IMR-90 (cell line): ENCODE data around the gene AP1M2. TPM values are rescaled to one million over a fixed set of nuclear protein-coding genes. Genes with fewer than 3 reads are reported as not detected.
A peak's percentile ranks its signal among the peaks of the same experiment; 100 is the strongest.

Experiments used
- ATAC-seq: fragments of 200-7000 bp; cut with Tn5 transposase; 2 replicates; pipeline ENCODE4 v1.9.1; 2020; ENCODE audit warnings: low read depth, mild to moderate bottlenecking, moderate library complexity
- BruUV-seq: library from RNA; stranded (reverse); fragments of 400-500 nt; replicated peaks from 2 replicates; lab custom pipeline; 2021; lab: Mats Ljungman, UMichigan
- CTCF ChIA-PET: fragments of 300-600 bp; formaldehyde crosslinking; extraction: SDS; loops from one replicate; lab custom pipeline; 2021; ENCODE audit warnings: antibody characterized with exemption; lab: Yijun Ruan, JAX
- POLR2A ChIA-PET: fragments of 300-600 bp; sonication (Branson Sonifier 250); formaldehyde crosslinking; loops from one replicate; lab custom pipeline; 2022; ENCODE audit warnings: antibody characterized with exemption; ENCODE audit not compliant: unreplicated experiment; lab: Charles Lee
- DNase-seq: peaks from one replicate; pipeline ENCODE4 v3.0.0; 2013
- H2AFZ ChIP-seq: replicated peaks from 2 replicates; pipeline ENCODE3; 2013; ENCODE audit warnings: low read length, mild to moderate bottlenecking; ENCODE audit not compliant: poor library complexity
- H2AK5ac ChIP-seq: 2 replicates; pipeline ENCODE4 v1.6.1; 2013; ENCODE audit warnings: low read depth, low read length, inconsistent platforms
- H2AK9ac ChIP-seq: replicated peaks from 2 replicates; pipeline ENCODE3; 2013; ENCODE audit warnings: mild to moderate bottlenecking, low read depth, low read length, moderate library complexity; ENCODE audit not compliant: poor library complexity
- H2BK120ac ChIP-seq: 2 replicates; pipeline ENCODE4 v1.6.1; 2013; ENCODE audit warnings: low read depth, low read length, inconsistent platforms
- H2BK15ac ChIP-seq: 3 replicates; pipeline ENCODE4 v1.6.1; 2013; ENCODE audit warnings: low read depth, low read length, inconsistent platforms
- H2BK20ac ChIP-seq: 2 replicates; pipeline ENCODE4 v1.6.1; 2013; ENCODE audit warnings: low read depth, mild to moderate bottlenecking, inconsistent platforms, low read length, moderate library complexity
- H2BK5ac ChIP-seq: 2 replicates; pipeline ENCODE4 v1.6.1; 2013; ENCODE audit warnings: mild to moderate bottlenecking, low read depth, low read length, inconsistent platforms; ENCODE audit not compliant: poor library complexity, severe bottlenecking
- H3K14ac ChIP-seq: replicated peaks from 2 replicates; pipeline ENCODE4 v1.6.1; 2013; ENCODE audit warnings: low read depth, low read length, inconsistent platforms
- H3K18ac ChIP-seq: 2 replicates; pipeline ENCODE4 v1.6.1; 2013; ENCODE audit warnings: low read depth, low read length, control low read depth
- H3K23ac ChIP-seq: 2 replicates; pipeline ENCODE4 v1.6.1; 2013; ENCODE audit warnings: low read depth, low read length, inconsistent platforms
- H3K27ac ChIP-seq: 2 replicates; pipeline ENCODE4 v1.5.1; 2013; ENCODE audit warnings: mild to moderate bottlenecking, control low read depth, low read length; ENCODE audit not compliant: insufficient read depth
- H3K27me3 ChIP-seq: 2 replicates; pipeline ENCODE4 v1.6.1; 2013; ENCODE audit warnings: low read length; ENCODE audit not compliant: control insufficient read depth, insufficient read depth
- H3K36me3 ChIP-seq: 2 replicates; pipeline ENCODE4 v1.6.1; 2013; ENCODE audit warnings: low read length, mixed read lengths; ENCODE audit not compliant: control insufficient read depth, insufficient read depth
- H3K4ac ChIP-seq: 2 replicates; pipeline ENCODE4 v1.6.1; 2013; ENCODE audit warnings: low read depth, low read length, inconsistent platforms
- H3K4me1 ChIP-seq: 2 replicates; pipeline ENCODE4 v1.6.1; 2013; ENCODE audit warnings: low read length, mixed read lengths; ENCODE audit not compliant: control insufficient read depth, insufficient read depth
- H3K4me2 ChIP-seq: 2 replicates; pipeline ENCODE4 v1.6.1; 2013; ENCODE audit warnings: low read depth, mild to moderate bottlenecking, control low read depth, low read length, moderate library complexity
- H3K4me3 ChIP-seq: 2 replicates; pipeline ENCODE4 v1.5.1; 2013; ENCODE audit warnings: low read depth, mild to moderate bottlenecking, control low read depth, low read length, moderate library complexity; ENCODE audit not compliant: insufficient read depth
- H3K56ac ChIP-seq: 2 replicates; pipeline ENCODE4 v1.6.1; 2013; ENCODE audit warnings: low read length, inconsistent platforms; ENCODE audit not compliant: insufficient read depth; ENCODE audit errors: extremely low read depth
- H3K79me1 ChIP-seq, 2 experiments: 2 replicates each; pipeline ENCODE4 v1.6.1; 2013; ENCODE audit warnings: low read length in 2 of 2, inconsistent platforms in 1 of 2, low read depth in 1 of 2
- H3K9ac ChIP-seq: 2 replicates; pipeline ENCODE4 v1.6.1; 2013; ENCODE audit warnings: low read depth, low read length, control low read depth
- H3K9me1 ChIP-seq: 2 replicates; pipeline ENCODE4 v1.6.1; 2013; ENCODE audit warnings: low read length, inconsistent platforms; ENCODE audit not compliant: insufficient read depth
- H3K9me3 ChIP-seq: 2 replicates; pipeline ENCODE4 v1.6.1; 2013; ENCODE audit warnings: low read length; ENCODE audit not compliant: control insufficient read depth, insufficient read depth
- H4K20me1 ChIP-seq: 2 replicates; pipeline ENCODE4 v1.6.1; 2013; ENCODE audit warnings: low read length, inconsistent platforms; ENCODE audit not compliant: insufficient read depth
- H4K5ac ChIP-seq: 2 replicates; pipeline ENCODE4 v1.6.1; 2013; ENCODE audit warnings: mild to moderate bottlenecking, low read depth, low read length, control low read depth
- H4K8ac ChIP-seq, 2 experiments: 2 replicates each; pipeline ENCODE4 v1.6.1; 2013; ENCODE audit warnings: low read depth in 2 of 2, low read length in 2 of 2, control low read depth in 1 of 2, inconsistent platforms in 1 of 2
- H4K91ac ChIP-seq: 2 replicates; pipeline ENCODE4 v1.6.1; 2013; ENCODE audit warnings: low read depth, low read length, inconsistent platforms; ENCODE audit not compliant: insufficient read depth
- CEBPB ChIP-seq: IDR thresholded peaks from 2 replicates; pipeline ENCODE4 v1.6.1; 2012; ENCODE audit warnings: low read depth, low read length, improper control_type of control experiment
- CHD1 ChIP-seq: IDR thresholded peaks from 2 replicates; pipeline ENCODE4 v1.6.1; 2012; ENCODE audit warnings: low read depth, low read length, improper control_type of control experiment
- MAFK ChIP-seq: IDR thresholded peaks from 2 replicates; pipeline ENCODE4 v1.6.1; 2012; ENCODE audit warnings: low read depth, low read length, improper control_type of control experiment
- MAZ ChIP-seq: IDR thresholded peaks from 2 replicates; pipeline ENCODE4 v1.6.1; 2012; ENCODE audit warnings: low read depth, mild to moderate bottlenecking, low read length, improper control_type of control experiment, moderate library complexity, borderline replicate concordance
- NFE2L2 ChIP-seq: fragments of 150-350 bp; IDR thresholded peaks from 2 replicates; pipeline ENCODE4 v1.6.1; 2016; ENCODE audit warnings: low read depth, mild to moderate bottlenecking, low read length
- POLR2A ChIP-seq: IDR thresholded peaks from 2 replicates; pipeline ENCODE4 v1.6.1; 2012; ENCODE audit warnings: mild to moderate bottlenecking, low read depth, low read length
- RAD21 ChIP-seq: IDR thresholded peaks from 2 replicates; pipeline ENCODE4 v1.6.1; 2012; ENCODE audit warnings: low read length, improper control_type of control experiment
- RCOR1 ChIP-seq: IDR thresholded peaks from 2 replicates; pipeline ENCODE4 v1.6.1; 2012; ENCODE audit warnings: mild to moderate bottlenecking, low read length, improper control_type of control experiment; ENCODE audit not compliant: insufficient replicate concordance
- RFX5 ChIP-seq: IDR thresholded peaks from 2 replicates; pipeline ENCODE4 v1.8.0; 2012; ENCODE audit warnings: low read depth, mild to moderate bottlenecking, low read length, moderate library complexity
- WGBS, 2 experiments: methylation state at CpG; one replicate each; pipeline versions ENCODE4 v1.1.5 to v1.1.7; 2013; ENCODE audit warnings: missing lambda C conversion rate in 2 of 2; ENCODE audit not compliant: insufficient read length in 1 of 2; ENCODE audit errors: extremely low coverage in 2 of 2; 5-methylcytosine and 5-hydroxymethylcytosine counted together
- dilution Hi-C: fragments of 300-500 bp; cut with HindIII; formaldehyde crosslinking; loops from one replicate; pipeline ENCODE4 v1.14.3; 2018; ENCODE audit warnings: low sequenced_read_pairs; ENCODE audit not compliant: unreplicated experiment
- in situ Hi-C: fragments of 300-500 bp; cut with MboI; formaldehyde crosslinking; loops from 3 replicates; pipeline ENCODE4 v1.14.3; 2019; ENCODE audit warnings: low sequenced_read_pairs, inconsistent platforms, mixed read lengths
- intact Hi-C: fragments of 100-400 bp; cut with micrococcal nuclease; formaldehyde crosslinking; loops from 2 replicates; pipeline ENCODE4 v1.10.0; 2022
- polyA plus RNA-seq, 3 experiments: library from polyadenylated mRNA; depleted of rRNA; stranded (reverse); fragments of >200 nt; gene quantifications; 2 replicates each; pipeline ENCODE4 v1.2.3, GENCODE V29; 2012; ENCODE audit warnings: low replicate concordance in 1 of 3
- total RNA-seq: library from RNA; depleted of rRNA; stranded (reverse); fragments of >200 nt; gene quantifications from 2 replicates; pipeline ENCODE4 v1.2.3, GENCODE V29; 2012
- TF ChIP-seq, protein P1 (sequence below): fragments of 150-350 bp; IDR thresholded peaks from 2 replicates; pipeline ENCODE4 v1.6.1; 2016; ENCODE audit warnings: low read depth, mild to moderate bottlenecking, low read length, moderate library complexity, borderline replicate concordance
- TF ChIP-seq, protein P2 (sequence below): fragments of 150-350 bp; IDR thresholded peaks from 2 replicates; pipeline ENCODE4 v1.6.1; 2017; ENCODE audit warnings: mild to moderate bottlenecking, antibody characterized with exemption, low read length, low read depth
- TF ChIP-seq, protein P3 (sequence below): conservative IDR thresholded peaks from 2 replicates; pipeline ENCODE4 v1.5.1; 2012; ENCODE audit warnings: mild to moderate bottlenecking, low read depth, low read length, improper control_type of control experiment

AP1M2 gene
- total and polyA plus RNA-seq, 2 of the 4 experiments (the other 2 are of a cell fraction), result 0.17 TPM; not detected in 1

DNA sequence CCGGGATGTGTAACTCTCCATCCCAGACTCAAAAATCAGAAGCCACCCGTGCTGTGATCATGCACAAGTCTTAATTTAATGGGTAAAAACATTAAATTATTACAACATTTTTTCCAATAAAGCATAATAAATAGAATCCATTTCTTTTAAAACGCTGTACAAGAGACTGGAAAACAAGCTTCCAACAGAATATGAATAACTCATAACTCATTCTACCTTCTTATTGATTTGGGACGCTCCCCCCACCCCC lies 20.8 kb downstream of the AP1M2 start:
- peak overlapping the region; percentile 36; the same call in 1 of the 2 replicates for H3K18ac ChIP-seq
- peak overlapping the region; percentile 12; the same call in 1 of the 2 replicates for H2AK5ac ChIP-seq
- peaks cover 4% of the 10 kb centered on the region; the same call in 1 of the 2 replicates for H3K36me3 ChIP-seq
- H4K8ac ChIP-seq, result peak overlapping the region in 1 of 2 experiments; percentile 81; a peak in 2 of 4 replicates
- H2BK15ac ChIP-seq, result no peak overlapping the region; the same call in 2 of the 3 replicates
- no peak overlapping the region for H2BK20ac ChIP-seq
- H4K20me1 ChIP-seq, result no peaks in the 10 kb centered on the region
- no peak overlapping the region for H3K23ac ChIP-seq
- no TSS peak for BruUV-seq
- peak overlapping the region; percentile 66; the same call in 1 of the 2 replicates for H3K56ac ChIP-seq
- H4K5ac ChIP-seq, result peak overlapping the region; percentile 40
- H3K27me3 ChIP-seq, result no peaks in the 10 kb centered on the region
- peak overlapping the region; percentile 70 for H4K91ac ChIP-seq
- TF ChIP-seq RCOR1, result no peak
- no peak for TF ChIP-seq NFE2L2
- TF ChIP-seq MAFK, result no peak
- no peak for TF ChIP-seq RAD21
- no peak for TF ChIP-seq MAZ
- no peak for TF ChIP-seq CEBPB
- TF ChIP-seq POLR2A, result no peak
- TF ChIP-seq RFX5, result no peak
- TF ChIP-seq, protein P1, sequence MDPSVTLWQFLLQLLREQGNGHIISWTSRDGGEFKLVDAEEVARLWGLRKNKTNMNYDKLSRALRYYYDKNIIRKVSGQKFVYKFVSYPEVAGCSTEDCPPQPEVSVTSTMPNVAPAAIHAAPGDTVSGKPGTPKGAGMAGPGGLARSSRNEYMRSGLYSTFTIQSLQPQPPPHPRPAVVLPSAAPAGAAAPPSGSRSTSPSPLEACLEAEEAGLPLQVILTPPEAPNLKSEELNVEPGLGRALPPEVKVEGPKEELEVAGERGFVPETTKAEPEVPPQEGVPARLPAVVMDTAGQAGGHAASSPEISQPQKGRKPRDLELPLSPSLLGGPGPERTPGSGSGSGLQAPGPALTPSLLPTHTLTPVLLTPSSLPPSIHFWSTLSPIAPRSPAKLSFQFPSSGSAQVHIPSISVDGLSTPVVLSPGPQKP, result no peak
- TF ChIP-seq, protein P2, sequence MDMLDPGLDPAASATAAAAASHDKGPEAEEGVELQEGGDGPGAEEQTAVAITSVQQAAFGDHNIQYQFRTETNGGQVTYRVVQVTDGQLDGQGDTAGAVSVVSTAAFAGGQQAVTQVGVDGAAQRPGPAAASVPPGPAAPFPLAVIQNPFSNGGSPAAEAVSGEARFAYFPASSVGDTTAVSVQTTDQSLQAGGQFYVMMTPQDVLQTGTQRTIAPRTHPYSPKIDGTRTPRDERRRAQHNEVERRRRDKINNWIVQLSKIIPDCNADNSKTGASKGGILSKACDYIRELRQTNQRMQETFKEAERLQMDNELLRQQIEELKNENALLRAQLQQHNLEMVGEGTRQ, result no peak
- TF ChIP-seq, protein P3, sequence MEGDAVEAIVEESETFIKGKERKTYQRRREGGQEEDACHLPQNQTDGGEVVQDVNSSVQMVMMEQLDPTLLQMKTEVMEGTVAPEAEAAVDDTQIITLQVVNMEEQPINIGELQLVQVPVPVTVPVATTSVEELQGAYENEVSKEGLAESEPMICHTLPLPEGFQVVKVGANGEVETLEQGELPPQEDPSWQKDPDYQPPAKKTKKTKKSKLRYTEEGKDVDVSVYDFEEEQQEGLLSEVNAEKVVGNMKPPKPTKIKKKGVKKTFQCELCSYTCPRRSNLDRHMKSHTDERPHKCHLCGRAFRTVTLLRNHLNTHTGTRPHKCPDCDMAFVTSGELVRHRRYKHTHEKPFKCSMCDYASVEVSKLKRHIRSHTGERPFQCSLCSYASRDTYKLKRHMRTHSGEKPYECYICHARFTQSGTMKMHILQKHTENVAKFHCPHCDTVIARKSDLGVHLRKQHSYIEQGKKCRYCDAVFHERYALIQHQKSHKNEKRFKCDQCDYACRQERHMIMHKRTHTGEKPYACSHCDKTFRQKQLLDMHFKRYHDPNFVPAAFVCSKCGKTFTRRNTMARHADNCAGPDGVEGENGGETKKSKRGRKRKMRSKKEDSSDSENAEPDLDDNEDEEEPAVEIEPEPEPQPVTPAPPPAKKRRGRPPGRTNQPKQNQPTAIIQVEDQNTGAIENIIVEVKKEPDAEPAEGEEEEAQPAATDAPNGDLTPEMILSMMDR, result no peak
- no peak for TF ChIP-seq CHD1
- 40% methylated on average over 1 of the region's 4 CpGs; no CpG with 5 or more reads in 1 of the 2 experiments for WGBS, 2 experiments
- H3K4ac ChIP-seq, result peak overlapping the region; percentile 63
- H3K4me3 ChIP-seq, result peak overlapping the region; percentile 61
- CTCF ChIA-PET, result interaction anchor here (0.5 kb wide), 1 partner anchor 40 kb away, joined by 8 read pairs; no protein-coding TSS in a partner anchor
- no peaks in the 10 kb centered on the region for H3K9me3 ChIP-seq
- 0 out of 2 replicates have a peak overlapping the region, but pooled peaks have one; percentile 6 for H2BK120ac ChIP-seq
- H2AK9ac ChIP-seq, result peak overlapping the region; percentile 90
- POLR2A ChIA-PET, result interaction anchor here (0.5 to 0.7 kb wide), 3 partner anchors 233 to 608 kb away, joined by 3 to 5 read pairs (median 3); no protein-coding TSS in a partner anchor
- H3K9me1 ChIP-seq, result 0 out of 2 replicates have a peak, but pooled peaks cover 4% of the 10 kb centered on the region
- peaks cover 2% of the 10 kb centered on the region for H3K4me1 ChIP-seq
- H2AFZ ChIP-seq, result peak overlapping the region; percentile 93
- H3K9ac ChIP-seq, result peak overlapping the region; percentile 60
- dilution Hi-C loops (no loop called here), in situ Hi-C loops (no loop called here), intact Hi-C loops (loop anchor here (2.0 kb wide), 1 partner anchor 64 kb away; the partner anchor contains the start of gene KEAP1)
- no peak for ATAC-seq
- H3K14ac ChIP-seq, result peak overlapping the region; percentile 39
- DNase-seq, result no peak
- H2BK5ac ChIP-seq, result peak overlapping the region; percentile 59
- H3K4me2 ChIP-seq, result peak overlapping the region; percentile 85
- peaks cover 26 to 50% of the 10 kb centered on the region in 2 experiments for H3K79me1 ChIP-seq
- H3K27ac ChIP-seq, result peak overlapping the region; percentile 75
